Esophagus muscularis mucosa (tissue), 4 donors: Measurements from ENCODE around the gene NUDT9.

Experiments
- CTCF ChIP-seq, 3 experiments: fragments of 200-600 bp in 2 of 3; fragments of 450-650 bp in 1 of 3; sonication (generic) in 2 of 3; IDR thresholded peaks; one replicate each; pipeline ENCODE4 v1.5.1; 2017 to 2019; ENCODE audit warnings: antibody characterized with exemption in 3 of 3, mild to moderate bottlenecking in 2 of 3, moderate library complexity in 1 of 3
- EP300 ChIP-seq: sonication (generic); formaldehyde crosslinking; IDR thresholded peaks from one replicate; pipeline ENCODE4 v1.6.1; 2017; ENCODE audit warnings: antibody characterized with exemption
- POLR2A ChIP-seq: fragments of 450-650 bp; IDR thresholded peaks from one replicate; pipeline ENCODE4 v1.6.1; 2017; ENCODE audit warnings: antibody characterized with exemption, moderate library complexity, mild to moderate bottlenecking, low read depth
- POLR2AphosphoS5 ChIP-seq, 2 donors: sonication (generic); formaldehyde crosslinking; IDR thresholded peaks; one replicate each; pipeline ENCODE4 v1.6.1; 2017; ENCODE audit warnings: antibody characterized with exemption in 2 of 2

- TF ChIP-seq EP300 (no peak), CTCF (IDR thresholded peaks at IDR 0.05) (no peak), POLR2A (no peak), POLR2AphosphoS5 (IDR thresholded peaks at IDR 0.05) (no peak)
Observed at GRCh38 chr4:87377816-87378215, 44.6 kb upstream of the NUDT9 start.
